ENCODE results near the gene TTC13.
"Not testable (repeated sequence)": the region's sequence is repeated elsewhere in the genome, so short reads cannot be mapped to it uniquely, and the experiment has no call there.

The TTC13 gene

DNA sequence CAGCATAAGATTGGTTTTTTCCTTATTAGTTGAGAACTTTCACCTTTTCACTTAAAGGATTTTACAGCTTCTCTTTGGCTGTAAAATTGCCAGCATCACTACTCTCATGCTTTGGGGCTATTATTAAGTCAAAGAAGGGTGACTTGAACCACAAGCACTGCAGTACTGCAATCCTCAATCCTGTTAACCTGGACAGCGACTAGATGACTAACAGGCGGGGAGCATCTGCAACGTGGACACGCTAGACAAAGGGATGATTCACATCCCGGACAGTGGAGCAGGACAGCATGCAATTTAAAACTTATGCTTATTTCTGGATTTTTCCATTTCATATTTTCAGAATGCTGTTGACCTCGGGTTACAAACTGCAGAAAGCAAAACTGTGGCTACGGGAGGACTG is 8.3 kb upstream of the TTC13 start:
- peak; percentile 28 for DNase-seq (ENCODE audit: low read depth)

DNA sequence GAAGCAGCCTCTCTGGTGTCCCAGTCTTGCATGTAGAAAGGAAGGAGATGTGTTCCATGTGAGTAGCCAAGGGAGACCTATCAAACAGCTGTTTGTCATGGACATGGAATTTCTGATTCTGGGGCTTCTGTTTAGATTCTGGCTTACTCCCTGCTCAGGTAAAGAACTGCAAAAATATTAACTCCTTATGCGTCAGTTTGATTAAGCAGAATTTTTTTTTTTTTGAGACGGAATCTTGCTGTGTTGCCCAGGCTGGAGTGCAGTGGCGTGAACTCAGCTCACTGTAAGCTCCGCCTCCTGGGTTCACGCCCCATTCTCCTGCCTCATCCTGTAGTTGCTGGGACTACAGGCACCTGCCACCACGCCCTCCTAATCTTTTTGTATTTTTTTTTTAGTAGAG is 7.0 kb upstream of the TTC13 start:
- no peak for DNase-seq (ENCODE audit: low read depth)

DNA sequence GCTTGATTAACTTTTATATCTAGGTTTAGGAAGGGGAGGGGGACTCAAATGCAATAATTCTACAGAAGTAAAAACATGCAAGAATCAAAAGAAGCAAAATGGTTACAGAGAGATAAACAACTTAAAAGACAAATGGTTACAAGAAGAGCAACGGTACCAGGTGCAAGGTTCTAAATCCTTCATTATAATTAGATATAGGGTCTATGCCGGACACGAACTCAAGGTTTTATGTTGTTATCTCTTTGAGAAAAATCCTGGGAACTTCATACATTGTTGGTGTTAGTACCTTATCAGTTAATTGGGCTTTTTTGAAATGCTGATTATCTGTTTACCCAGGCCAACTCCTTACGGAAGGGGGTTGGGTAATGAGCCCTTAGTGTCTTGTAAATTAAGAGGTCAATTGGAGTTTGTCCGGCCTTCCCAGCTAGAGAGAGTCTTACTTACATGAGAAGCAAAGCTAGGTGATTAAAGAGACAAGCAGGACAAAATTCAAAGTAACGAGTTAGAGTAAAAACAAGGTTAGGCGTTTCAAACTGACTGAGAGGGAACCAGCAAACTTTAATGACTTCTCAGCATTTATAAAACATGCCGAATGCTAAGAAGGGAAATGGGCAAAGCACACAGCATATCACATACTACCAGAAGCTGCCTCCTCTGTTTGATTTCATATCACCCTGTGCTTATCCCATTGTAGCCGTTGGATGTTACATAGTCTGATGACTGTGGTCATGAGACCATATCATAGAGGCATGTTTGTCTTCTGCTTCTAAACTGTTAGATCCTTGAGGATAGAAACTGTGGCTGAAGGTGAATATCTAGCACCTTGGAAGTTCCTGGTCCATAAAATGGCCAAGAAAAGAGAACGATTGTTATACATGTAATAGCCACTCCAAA is 6.2 kb upstream of the TTC13 start:
- not testable (repeated sequence) for DNase-seq (ENCODE audit: low read depth)

DNA sequence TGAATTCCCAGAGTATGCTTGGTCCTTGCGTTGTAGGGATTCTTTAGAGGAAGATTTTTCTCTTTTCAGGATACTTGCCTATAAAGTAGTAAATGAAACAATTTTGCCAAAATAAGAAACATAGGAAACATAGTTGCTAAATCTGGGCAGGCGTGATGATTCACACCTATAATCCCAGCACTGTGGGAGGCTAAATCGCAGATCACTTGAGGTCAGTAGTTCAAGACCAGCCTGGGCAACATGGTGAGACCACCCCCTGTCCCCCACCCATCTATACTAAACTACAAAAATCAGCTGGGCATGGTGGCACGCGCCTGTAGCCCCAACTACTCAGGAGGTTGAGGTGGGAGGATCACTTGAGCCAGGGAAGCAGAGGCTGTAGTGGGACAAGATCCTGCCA is 5.2 kb upstream of the TTC13 start:
- no peak for DNase-seq (ENCODE audit: low read depth)

DNA sequence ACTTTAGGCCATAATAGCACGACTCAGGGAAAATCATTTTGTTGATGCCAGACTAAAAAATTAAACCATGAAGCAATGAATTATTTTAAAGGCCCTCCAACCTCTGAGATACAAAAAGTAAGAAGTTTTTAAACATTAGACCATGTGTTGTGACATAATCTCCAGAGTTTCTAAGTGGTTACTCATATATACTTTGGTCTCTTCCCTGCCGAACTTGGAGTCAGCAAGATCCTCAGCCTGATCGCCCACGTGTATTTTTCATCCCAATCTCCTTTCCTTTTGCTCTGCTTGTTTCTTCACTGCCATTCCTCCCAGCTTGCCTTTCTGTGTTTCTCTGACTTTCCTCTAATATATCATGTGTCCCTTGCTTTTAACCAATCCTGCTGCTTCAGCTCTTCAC is 4.0 kb upstream of the TTC13 start:
- peak; percentile 6 for DNase-seq (ENCODE audit: low read depth)

DNA sequence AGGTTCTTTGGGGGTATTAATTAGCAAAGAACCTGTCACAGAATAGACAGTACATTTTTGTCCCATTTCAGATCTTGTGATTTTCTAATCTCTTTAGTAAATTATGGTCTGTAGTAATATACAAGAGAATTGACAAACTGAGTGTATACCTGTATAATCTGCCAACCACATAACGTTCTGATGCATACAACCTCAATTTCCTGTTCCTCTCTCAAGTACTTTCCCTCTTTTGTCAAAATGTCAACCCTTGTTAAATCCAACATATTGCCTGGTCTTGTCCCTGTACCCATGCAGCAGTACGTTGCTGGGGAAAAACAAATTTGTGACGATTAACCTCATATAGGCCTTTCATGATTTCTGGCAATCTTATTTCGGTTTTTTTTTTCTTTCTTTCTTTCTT is 1.3 kb upstream of the TTC13 start:
- no peak for DNase-seq (ENCODE audit: low read depth)

DNA sequence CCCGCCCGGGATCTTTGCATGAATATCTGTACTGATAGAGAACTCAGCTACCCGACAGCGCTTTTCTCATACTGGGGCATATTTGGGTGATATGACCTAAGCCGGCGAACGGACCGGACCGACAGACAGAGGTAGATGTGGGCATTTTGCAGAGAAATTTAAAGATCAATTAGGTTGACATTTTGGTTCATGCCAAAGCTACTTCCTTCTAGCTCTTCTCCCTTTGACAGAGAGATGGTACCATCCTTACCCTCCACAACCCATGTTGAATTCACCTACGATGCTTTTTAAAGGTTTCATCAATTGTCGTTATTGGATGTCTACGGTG is 692 bp upstream of the TTC13 start:
- no peak for DNase-seq (ENCODE audit: low read depth)

DNA sequence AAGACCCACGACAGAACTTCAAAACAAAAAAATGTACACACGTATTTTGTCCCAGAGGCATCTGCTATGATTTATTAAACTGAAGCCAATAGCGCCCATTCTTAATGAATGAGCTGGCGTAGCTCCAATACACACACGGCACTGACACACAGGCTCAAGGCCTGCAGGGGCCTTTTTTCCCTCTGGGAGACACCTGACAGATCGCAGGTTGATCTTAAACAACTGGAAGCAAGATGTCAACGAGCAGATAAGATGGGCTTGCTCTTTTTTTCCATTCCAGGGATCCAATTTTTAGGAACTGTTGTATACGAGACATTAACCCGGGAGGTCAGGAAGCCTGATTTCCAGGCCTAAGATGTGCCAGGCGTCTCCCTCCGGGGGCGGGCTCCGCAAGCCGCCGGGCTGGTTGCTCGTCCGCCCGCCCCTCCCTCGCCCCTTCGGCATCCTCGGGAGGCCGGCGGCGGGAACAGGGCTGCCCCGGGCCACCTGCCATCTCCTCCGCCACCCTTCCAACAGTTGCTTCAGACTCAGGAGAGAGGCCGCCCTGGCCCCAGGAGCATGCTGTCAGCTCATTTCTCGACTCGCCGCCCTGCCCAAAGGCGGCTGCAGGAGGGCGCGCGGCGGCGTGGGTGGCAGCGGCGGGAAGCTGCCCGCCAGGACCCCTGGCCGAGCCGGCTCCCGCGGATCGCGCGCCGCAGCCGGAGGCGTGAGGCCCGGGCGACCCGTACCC is 735 bp downstream of the TTC13 start:
- peak; percentile 10 for DNase-seq (ENCODE audit: low read depth)

DNA sequence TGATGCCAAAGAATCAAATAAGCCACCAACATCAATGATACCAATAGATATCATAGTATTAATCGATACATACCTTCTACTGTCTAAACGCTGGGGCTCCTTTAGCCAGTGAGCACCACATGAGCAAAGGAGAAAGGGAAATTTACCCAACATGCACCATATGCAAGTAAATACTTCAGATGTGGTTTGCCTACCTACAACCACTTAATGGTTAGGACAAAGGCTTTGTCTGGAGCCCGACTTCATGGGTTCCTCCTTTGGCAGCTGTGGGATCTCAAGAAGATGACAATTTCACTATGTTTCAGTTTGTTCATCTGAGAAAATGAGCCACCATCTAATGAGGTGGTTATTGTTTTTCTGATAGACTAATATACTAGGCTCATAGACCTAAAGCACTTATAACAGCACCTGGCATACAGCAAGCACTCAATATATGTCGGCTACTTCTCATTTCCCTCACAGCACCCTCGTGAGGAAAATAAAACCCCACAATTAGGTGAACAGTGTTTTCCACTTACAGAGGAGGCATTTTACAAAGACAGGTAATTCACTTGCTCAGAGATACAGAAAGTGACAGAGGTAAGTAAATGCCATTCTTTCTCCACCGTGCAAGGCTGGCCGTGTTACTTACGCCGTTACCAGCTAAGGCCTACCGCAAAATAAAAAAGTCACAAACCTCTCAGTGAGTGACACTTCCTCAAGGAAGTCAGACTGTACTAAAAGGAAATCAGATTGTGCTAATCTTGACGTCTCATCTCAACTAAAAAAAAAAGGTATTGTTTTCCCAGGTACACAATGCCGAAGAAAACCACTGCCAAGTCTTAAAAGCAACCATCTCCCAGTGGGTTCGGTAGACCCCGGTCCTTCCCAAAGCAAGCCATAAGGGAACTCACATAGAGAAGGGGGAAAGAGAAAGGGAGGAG is 1.6 kb downstream of the TTC13 start:
- no peak for DNase-seq (ENCODE audit: low read depth)

DNA sequence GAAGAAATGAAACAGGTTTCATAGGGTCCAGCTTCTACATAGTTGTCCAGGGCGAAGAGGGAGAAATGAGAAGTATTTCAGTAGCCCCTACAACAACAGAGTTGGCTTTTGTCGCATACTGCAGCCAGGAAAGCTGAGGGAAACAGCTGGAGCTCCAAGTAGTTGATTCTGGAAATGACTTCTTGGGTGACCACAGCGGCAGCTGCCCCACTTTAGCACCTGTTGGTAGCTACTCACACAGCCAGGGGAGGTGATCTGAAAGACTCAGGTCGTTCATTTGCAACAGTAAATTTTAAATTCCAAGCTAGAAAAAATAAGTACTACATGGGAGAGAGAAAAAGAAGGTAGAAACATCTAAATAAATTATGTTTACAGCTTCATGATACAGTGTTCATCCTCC is 2.3 kb downstream of the TTC13 start:
- no peak for DNase-seq (ENCODE audit: low read depth)

DNA sequence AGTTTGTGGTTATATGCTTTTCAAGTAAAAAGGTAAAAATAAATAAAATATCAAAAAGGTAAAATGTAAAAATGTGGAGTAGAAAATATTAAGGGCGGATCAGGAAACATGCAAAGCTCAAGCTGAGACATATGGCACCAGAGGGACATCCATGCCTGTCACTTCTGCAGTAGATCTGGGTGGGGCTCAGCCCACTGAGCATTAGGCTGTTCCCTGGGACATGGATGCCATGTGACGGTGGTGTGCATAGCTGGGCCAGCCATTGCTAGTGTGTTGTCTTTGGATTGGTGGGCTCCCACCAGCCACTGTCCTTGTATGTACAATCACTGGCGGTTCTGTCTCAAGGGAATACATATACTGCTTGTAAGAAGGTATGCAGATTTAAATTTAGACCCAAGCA is 3.0 kb downstream of the TTC13 start:
- no peak for DNase-seq (ENCODE audit: low read depth)

DNA sequence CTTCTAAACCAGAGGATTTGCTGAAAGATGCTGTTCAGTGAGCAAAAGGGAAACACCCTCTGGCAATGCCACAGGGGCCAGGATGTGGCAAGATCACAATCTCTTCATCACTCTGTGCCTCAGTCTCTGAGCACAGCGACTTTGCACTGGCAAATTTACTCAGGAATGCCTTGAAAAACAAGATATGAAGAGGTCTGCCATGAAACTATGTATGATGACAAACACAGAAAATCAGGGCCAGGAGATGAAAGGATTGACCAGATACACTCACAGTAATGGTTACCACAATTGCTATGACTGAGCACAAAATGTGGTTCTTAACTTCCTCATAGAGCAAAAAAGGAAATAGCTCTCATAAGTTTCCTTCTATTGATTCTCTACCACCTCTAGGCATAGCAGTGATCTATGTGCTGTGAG is 5.8 kb downstream of the TTC13 start:
- DNase-seq (ENCODE audit: low read depth) = no peak

DNA sequence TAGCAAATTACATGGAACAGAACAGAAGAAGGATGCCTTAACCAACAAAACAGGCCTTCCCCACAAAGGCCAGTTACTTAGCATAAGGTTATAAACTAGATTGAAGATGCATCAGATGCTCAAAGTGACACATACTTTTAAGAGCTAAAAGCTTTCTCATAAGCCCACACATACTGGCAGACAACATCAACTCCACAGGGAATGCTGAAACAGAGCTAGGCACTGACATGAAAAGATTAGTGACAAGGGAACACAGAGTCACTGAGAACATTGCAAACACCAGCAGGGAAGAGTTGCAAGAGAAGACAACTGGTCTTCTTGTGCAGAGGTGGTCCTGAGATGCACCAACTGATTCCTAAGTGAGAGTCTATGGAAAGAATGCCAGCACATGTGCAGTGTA is 6.9 kb downstream of the TTC13 start:
- DNase-seq (ENCODE audit: low read depth) = no peak

DNA sequence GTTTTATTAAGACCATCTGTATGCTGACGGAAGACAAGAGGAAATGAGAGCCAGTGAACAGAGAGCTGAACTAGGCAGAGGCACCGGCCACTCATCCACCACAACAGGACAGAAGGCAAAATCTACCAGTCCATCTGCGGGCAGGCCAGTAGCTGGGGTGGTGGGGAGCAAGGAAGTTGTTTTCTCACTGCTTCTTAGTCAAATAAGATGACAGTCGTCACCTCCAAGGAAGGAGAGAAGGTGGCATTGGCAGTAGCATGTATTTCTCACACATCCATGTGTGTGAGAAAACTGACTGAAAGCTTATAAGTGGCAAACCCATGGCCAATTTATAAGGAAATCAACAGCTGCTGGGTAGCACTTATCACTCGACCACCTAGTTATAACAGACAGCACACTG is 8.2 kb downstream of the TTC13 start:
- DNase-seq (ENCODE audit: low read depth) = peak; percentile 19

DNA sequence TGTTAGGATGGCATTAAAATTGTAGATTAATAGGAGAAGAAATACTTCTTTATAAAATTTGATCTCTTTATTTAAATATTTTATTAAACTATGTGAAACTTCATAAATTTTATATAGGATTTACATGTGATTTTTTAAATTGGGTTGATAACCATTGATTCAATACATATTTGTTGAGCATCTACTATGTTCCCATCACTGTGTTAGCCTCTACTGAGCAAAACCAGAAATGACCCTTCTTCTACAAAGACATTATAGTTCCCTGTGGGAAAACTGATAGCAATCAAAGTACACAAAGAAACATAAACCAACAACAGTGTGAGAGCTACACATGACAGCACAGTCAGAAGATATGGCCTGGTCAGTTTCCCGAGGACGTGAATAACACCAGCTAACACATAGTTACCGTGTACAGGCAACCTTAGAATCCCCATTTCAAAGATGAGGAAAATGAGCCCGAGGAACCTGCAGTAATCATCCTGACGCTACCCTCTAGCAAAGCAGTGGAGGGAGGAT is 12.2 kb downstream of the TTC13 start:
- no peak for DNase-seq (ENCODE audit: low read depth)

DNA sequence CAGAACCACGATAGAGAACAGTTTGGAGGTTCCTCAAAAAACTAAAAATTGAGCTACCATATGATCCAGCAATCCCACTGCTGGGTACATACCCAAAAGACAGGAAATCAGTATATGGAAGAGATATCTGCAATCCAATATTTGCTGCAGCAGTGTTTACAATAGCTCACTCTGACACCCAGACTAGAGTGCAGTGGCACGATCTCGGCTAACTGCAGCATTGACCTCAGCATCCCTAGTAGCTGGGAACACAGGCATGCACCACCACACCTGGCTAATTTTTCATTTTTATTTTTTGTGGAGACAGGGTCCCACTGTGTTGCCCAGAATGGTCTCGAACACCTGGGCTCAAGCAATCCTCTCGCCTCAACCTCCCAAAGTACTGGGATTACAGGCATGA is 13.1 kb downstream of the TTC13 start:
- DNase-seq (ENCODE audit: low read depth) = no peak

DNA sequence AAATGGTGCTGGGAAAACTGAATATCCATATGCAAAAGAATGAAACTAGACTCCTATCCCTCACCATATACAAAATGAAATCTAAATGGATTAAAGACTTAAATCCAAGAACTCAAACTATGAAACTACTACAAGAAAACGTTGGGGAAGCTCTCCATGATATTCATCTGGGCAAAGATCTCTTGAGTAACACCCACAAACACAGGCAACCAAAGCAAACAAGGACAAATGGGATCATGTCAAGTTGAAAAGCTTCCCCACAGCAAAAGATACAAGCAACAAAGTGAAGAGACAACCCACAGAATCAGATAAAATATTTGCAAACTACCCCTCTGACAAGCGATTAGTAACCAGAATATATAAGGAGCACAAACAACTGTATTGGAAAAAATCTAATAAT is 13.8 kb downstream of the TTC13 start:
- no peak for DNase-seq (ENCODE audit: low read depth)

DNA sequence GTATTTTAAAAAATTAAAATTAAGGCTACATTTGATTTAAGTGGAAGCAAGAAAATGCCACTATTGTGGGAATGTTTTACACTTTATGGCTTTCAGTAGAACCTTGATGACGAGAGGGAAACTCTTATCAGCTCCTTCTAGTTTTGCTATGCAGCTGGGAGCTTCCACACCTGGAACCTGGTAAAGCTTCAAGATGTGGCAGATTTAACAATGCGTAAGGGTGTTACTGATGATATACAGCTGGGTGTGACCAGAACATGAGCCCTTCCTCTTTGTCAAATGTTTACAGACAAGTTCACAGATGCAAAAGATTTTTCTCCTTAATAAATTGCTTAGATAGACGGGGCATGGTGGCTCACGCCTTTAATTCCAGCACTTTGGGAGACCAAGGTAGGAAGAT is 20.3 kb downstream of the TTC13 start:
- no peak for DNase-seq (ENCODE audit: low read depth)

DNA sequence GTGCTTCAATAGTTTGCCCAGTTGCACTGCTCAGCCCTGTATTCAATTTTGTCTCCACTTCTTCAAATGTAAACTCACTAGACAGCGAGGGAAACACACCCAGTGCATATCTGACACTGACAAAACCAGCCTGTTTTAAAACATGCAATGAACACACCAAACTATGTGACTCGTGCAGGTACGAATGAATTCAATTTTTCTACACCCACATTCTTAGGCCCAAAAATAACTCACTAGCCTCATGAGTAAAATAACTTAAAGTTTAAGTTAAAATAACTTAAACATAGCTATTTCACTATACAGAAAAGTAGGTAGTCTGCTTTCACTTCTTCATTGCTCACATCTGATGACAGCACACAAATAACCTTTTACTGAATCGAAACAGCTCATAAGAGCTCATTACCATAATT is 21.1 kb downstream of the TTC13 start:
- no peak for DNase-seq (ENCODE audit: low read depth)

DNA sequence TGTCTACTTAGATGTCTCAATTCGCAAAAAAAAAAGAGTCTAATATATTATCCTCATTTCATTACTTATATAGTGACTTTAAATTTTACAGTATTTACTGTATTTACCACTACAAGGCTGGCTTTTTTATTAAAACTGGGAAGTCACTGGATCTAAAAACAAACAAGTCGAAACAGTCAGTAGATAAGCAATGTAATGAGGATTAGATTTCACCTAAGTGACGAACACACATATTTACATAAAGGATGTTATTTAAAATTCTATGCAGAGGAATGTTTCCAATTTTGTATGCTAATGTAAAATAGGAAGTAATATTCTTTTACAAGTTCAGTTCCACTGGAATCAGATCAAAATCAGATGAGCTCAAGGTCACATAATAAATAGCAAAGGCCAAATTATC is 28.3 kb downstream of the TTC13 start:
- no peak for DNase-seq (ENCODE audit: low read depth)

DNA sequence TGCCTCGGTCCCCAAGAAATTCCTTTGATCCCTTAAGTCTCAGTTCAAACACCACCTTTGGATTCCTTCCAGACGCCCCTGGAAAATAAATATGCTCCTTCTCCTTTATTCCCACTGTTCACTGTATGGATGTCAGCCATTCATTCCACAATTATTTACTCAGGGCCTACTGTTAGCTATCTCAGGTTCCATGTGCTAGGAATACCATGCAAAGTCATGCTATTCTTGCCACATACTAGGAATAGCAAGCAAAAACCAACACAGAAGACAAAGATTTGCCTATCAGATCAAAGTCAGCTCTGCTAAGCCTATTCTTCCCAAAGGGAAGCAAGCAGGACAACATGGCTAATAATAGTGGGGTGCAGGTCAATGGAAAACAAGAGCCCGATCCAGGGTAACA is 29.8 kb downstream of the TTC13 start:
- no peak for DNase-seq (ENCODE audit: low read depth)

DNA sequence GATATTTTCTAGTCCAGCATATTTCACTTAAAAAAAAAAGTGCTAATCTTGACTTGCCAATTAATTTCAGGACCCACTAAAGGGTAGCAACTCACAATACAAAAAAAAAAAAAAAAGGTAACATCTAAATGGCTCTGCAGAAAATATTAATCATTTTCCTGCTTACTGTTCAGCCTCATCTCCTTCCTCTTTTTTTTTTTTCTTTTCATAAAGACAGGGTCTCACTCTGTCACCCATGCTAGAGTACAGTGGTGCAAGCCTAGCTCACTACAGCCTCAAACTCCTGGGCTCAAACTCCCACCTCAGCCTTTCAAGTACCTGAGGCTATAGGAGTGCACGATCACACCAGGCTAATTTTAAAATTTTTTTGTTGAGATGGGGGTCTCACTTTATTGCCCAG is 30.4 kb downstream of the TTC13 start:
- DNase-seq (ENCODE audit: low read depth) = no peak

Measured in fibroblast of gingiva (primary cell).